HEK293 (cell line): ENCODE measurements around the gene TKT.

Source experiments
- CTCF ChIA-PET: fragments of 350-600 bp; formaldehyde crosslinking; extraction: SDS; loops from one replicate; lab custom pipeline; 2021; ENCODE audit warnings: antibody characterized with exemption; lab: Yijun Ruan, JAX
- POLR2A ChIA-PET: fragments of 300-600 bp; formaldehyde crosslinking; extraction: SDS; loops from one replicate; lab custom pipeline; 2020; ENCODE audit warnings: antibody characterized with exemption, inconsistent platforms; lab: Yijun Ruan, JAX
- H3K27ac ChIP-seq: fragments of 200-500 bp; sonication (Bioruptor generic); 2 replicates; pipeline ENCODE4 v1.5.1; 2014; ENCODE audit warnings: low read depth, low read length, control low read depth, inconsistent platforms; ENCODE audit errors: extremely low read depth
- H3K36me3 ChIP-seq, 2 experiments: fragments of 200-500 bp in 1 of 2; sonication (Bioruptor generic) in 1 of 2; 1 replicate in 1 of 2; 2 replicates in 1 of 2; pipeline ENCODE4 v1.5.1; 2014 to 2017; ENCODE audit warnings: inconsistent platforms in 2 of 2, low read length in 2 of 2; ENCODE audit not compliant: control insufficient read depth in 2 of 2, insufficient read depth in 1 of 2
- H3K4me1 ChIP-seq: fragments of 200-500 bp; sonication (Bioruptor generic); 2 replicates; pipeline ENCODE4 v1.5.1; 2014; ENCODE audit warnings: mild to moderate bottlenecking, low read length, inconsistent platforms; ENCODE audit not compliant: control insufficient read depth, insufficient read depth
- H3K4me3 ChIP-seq: 2 replicates; pipeline ENCODE4 v1.5.1; 2011; ENCODE audit warnings: low read depth, mild to moderate bottlenecking, control low read depth, low read length, moderate library complexity
- H3K9me3 ChIP-seq: fragments of 200-500 bp; sonication (Bioruptor generic); 2 replicates; pipeline ENCODE4 v1.5.1; 2014; ENCODE audit warnings: low read depth, low read length, inconsistent platforms; ENCODE audit not compliant: control insufficient read depth, insufficient read depth
- BCL6B ChIP-seq: fragments of 450-650 bp; formaldehyde crosslinking; IDR thresholded peaks from 2 replicates; pipeline ENCODE4 v1.5.1; 2017; ENCODE audit warnings: missing biosample characterization, missing genetic modification characterization
- KLF8 ChIP-seq: fragments of 450-650 bp; formaldehyde crosslinking; IDR thresholded peaks from 2 replicates; pipeline ENCODE4 v1.5.1; 2016; ENCODE audit warnings: missing biosample characterization, missing genetic modification characterization
- PATZ1 ChIP-seq: fragments of 450-650 bp; formaldehyde crosslinking; IDR thresholded peaks from 2 replicates; pipeline ENCODE4 v1.5.1; 2016; ENCODE audit warnings: missing biosample characterization, missing genetic modification characterization
- PRDM1 ChIP-seq: fragments of 450-650 bp; formaldehyde crosslinking; IDR thresholded peaks from 2 replicates; pipeline ENCODE4; 2016; ENCODE audit warnings: missing biosample characterization, missing genetic modification characterization
- ZNF426 ChIP-seq: fragments of 450-650 bp; formaldehyde crosslinking; IDR thresholded peaks from 2 replicates; pipeline ENCODE4 v1.5.1; 2017; ENCODE audit warnings: missing biosample characterization, missing genetic modification characterization, mild to moderate bottlenecking, inconsistent platforms, moderate library complexity
- ZNF48 ChIP-seq: fragments of 450-650 bp; formaldehyde crosslinking; IDR thresholded peaks from 2 replicates; pipeline ENCODE4 v1.5.1; 2016; ENCODE audit warnings: missing biosample characterization, missing genetic modification characterization
- ZNF521 ChIP-seq: fragments of 450-650 bp; formaldehyde crosslinking; IDR thresholded peaks from 2 replicates; pipeline ENCODE4 v1.5.1; 2017; ENCODE audit warnings: missing biosample characterization, mild to moderate bottlenecking, missing genetic modification characterization
- ZNF830 ChIP-seq: fragments of 450-650 bp; IDR thresholded peaks from 2 replicates; pipeline ENCODE4 v1.5.0; 2018; ENCODE audit warnings: missing biosample characterization, missing genetic modification characterization, low read depth, mild to moderate bottlenecking, moderate library complexity
- ZSCAN30 ChIP-seq: fragments of 450-650 bp; IDR thresholded peaks from 2 replicates; pipeline ENCODE4 v1.5.1; 2018; ENCODE audit warnings: missing biosample characterization, mild to moderate bottlenecking, missing genetic modification characterization, moderate library complexity
- TF ChIP-seq, protein P1 (sequence below): fragments of 450-650 bp; formaldehyde crosslinking; IDR thresholded peaks from 2 replicates; pipeline ENCODE4 v1.5.1; 2016; ENCODE audit warnings: missing biosample characterization, missing genetic modification characterization
- TF ChIP-seq, protein P2 (sequence below): fragments of 450-650 bp; formaldehyde crosslinking; conservative IDR thresholded peaks from 2 replicates; pipeline ENCODE4 v1.5.1; 2016; ENCODE audit warnings: low read depth, missing biosample characterization, missing genetic modification characterization
- TF ChIP-seq, protein P3 (sequence below): fragments of 450-650 bp; formaldehyde crosslinking; IDR thresholded peaks from 2 replicates; pipeline ENCODE4 v1.5.1; 2016; ENCODE audit warnings: missing biosample characterization, missing genetic modification characterization
- TF ChIP-seq, protein P4 (sequence below): fragments of 450-650 bp; formaldehyde crosslinking; IDR thresholded peaks from 2 replicates; pipeline ENCODE4 v1.5.1; 2016; ENCODE audit warnings: missing biosample characterization, missing genetic modification characterization

TKT gene

GRCh38 chr3:53230041-53230621 is 25.7 kb downstream of the TKT start:
- POLR2A ChIA-PET = no interaction called here
- Histone ChIP-seq H3K4me3 (no peak overlapping the region), H3K4me1 (no peaks in the 10 kb centered on the region), H3K27ac (no peak overlapping the region), H3K36me3 (peaks cover 0 to 98% of the 10 kb centered on the region in 2 experiments; a peak in 2 of 3 replicates), H3K9me3 (no peaks in the 10 kb centered on the region)
- TF ChIP-seq BCL6B (tag by site-specific recombination) = no peak
- TF ChIP-seq, protein P1, sequence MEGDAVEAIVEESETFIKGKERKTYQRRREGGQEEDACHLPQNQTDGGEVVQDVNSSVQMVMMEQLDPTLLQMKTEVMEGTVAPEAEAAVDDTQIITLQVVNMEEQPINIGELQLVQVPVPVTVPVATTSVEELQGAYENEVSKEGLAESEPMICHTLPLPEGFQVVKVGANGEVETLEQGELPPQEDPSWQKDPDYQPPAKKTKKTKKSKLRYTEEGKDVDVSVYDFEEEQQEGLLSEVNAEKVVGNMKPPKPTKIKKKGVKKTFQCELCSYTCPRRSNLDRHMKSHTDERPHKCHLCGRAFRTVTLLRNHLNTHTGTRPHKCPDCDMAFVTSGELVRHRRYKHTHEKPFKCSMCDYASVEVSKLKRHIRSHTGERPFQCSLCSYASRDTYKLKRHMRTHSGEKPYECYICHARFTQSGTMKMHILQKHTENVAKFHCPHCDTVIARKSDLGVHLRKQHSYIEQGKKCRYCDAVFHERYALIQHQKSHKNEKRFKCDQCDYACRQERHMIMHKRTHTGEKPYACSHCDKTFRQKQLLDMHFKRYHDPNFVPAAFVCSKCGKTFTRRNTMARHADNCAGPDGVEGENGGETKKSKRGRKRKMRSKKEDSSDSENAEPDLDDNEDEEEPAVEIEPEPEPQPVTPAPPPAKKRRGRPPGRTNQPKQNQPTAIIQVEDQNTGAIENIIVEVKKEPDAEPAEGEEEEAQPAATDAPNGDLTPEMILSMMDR (tag by site-specific recombination) = 0 out of 2 replicates have a peak, but pooled peaks have one; percentile 30
- no peak for TF ChIP-seq ZNF48 (tag by site-specific recombination)
- no peak for TF ChIP-seq ZNF830 (tag by site-specific recombination)
- TF ChIP-seq, protein P2, sequence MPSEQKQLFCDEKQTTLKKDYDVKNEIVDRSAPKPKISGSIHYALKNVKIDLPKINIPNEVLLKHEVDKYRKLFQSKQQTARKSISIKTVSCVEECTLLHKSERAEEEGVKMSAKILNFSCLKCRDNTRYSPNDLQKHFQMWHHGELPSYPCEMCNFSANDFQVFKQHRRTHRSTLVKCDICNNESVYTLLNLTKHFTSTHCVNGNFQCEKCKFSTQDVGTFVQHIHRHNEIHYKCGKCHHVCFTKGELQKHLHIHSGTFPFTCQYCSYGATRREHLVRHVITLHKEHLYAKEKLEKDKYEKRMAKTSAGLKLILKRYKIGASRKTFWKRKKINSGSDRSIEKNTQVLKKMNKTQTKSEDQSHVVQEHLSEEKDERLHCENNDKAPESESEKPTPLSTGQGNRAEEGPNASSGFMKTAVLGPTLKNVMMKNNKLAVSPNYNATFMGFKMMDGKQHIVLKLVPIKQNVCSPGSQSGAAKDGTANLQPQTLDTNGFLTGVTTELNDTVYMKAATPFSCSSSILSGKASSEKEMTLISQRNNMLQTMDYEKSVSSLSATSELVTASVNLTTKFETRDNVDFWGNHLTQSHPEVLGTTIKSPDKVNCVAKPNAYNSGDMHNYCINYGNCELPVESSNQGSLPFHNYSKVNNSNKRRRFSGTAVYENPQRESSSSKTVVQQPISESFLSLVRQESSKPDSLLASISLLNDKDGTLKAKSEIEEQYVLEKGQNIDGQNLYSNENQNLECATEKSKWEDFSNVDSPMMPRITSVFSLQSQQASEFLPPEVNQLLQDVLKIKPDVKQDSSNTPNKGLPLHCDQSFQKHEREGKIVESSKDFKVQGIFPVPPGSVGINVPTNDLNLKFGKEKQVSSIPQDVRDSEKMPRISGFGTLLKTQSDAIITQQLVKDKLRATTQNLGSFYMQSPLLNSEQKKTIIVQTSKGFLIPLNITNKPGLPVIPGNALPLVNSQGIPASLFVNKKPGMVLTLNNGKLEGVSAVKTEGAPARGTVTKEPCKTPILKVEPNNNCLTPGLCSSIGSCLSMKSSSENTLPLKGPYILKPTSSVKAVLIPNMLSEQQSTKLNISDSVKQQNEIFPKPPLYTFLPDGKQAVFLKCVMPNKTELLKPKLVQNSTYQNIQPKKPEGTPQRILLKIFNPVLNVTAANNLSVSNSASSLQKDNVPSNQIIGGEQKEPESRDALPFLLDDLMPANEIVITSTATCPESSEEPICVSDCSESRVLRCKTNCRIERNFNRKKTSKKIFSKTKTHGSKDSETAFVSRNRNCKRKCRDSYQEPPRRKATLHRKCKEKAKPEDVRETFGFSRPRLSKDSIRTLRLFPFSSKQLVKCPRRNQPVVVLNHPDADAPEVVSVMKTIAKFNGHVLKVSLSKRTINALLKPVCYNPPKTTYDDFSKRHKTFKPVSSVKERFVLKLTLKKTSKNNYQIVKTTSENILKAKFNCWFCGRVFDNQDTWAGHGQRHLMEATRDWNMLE (tag by site-specific recombination) = no peak
- CTCF ChIA-PET = interaction anchor here (1.7 kb wide), 1 partner anchor 10 kb away, joined by 3 read pairs; no protein-coding TSS in a partner anchor

DNA sequence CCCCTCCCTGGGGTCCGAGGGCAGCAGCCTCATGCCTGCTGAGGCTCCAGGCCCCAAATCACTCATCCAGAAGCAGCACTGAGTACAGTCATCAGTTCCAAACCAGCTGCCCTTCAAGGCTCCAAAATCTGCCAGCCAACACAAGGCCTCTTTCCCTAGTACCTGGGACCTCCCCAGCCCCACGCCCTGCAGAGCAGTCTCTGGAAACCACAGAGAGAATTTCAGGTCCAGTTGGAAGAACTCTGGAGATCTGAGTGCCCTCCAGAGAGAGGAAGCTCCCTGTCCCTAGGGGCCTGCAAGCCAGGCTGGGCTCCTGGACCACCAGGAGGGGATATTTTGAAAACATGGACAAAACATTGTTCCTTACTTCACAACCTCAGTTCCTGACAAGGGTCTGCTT is 26.2 kb downstream of the TKT start:
- Histone ChIP-seq H3K4me3 (no peak overlapping the region), H3K36me3 (peaks cover 0 to 100% of the 10 kb centered on the region in 2 experiments; a peak in 2 of 3 replicates), H3K9me3 (no peaks in the 10 kb centered on the region), H3K27ac (no peak overlapping the region), H3K4me1 (no peaks in the 10 kb centered on the region)
- ChIA-PET CTCF (no interaction called here), POLR2A (no interaction called here)
- no peak for TF ChIP-seq ZNF426 (tag by site-specific recombination)
- TF ChIP-seq KLF8 (tag by site-specific recombination) = no peak
- TF ChIP-seq, protein P3, sequence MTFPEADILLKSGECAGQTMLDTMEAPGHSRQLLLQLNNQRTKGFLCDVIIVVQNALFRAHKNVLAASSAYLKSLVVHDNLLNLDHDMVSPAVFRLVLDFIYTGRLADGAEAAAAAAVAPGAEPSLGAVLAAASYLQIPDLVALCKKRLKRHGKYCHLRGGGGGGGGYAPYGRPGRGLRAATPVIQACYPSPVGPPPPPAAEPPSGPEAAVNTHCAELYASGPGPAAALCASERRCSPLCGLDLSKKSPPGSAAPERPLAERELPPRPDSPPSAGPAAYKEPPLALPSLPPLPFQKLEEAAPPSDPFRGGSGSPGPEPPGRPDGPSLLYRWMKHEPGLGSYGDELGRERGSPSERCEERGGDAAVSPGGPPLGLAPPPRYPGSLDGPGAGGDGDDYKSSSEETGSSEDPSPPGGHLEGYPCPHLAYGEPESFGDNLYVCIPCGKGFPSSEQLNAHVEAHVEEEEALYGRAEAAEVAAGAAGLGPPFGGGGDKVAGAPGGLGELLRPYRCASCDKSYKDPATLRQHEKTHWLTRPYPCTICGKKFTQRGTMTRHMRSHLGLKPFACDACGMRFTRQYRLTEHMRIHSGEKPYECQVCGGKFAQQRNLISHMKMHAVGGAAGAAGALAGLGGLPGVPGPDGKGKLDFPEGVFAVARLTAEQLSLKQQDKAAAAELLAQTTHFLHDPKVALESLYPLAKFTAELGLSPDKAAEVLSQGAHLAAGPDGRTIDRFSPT = no peak
- TF ChIP-seq ZSCAN30 (tag by site-specific recombination) = no peak
- TF ChIP-seq ZNF521 = no peak
- no peak for TF ChIP-seq PATZ1
- TF ChIP-seq, protein P4, sequence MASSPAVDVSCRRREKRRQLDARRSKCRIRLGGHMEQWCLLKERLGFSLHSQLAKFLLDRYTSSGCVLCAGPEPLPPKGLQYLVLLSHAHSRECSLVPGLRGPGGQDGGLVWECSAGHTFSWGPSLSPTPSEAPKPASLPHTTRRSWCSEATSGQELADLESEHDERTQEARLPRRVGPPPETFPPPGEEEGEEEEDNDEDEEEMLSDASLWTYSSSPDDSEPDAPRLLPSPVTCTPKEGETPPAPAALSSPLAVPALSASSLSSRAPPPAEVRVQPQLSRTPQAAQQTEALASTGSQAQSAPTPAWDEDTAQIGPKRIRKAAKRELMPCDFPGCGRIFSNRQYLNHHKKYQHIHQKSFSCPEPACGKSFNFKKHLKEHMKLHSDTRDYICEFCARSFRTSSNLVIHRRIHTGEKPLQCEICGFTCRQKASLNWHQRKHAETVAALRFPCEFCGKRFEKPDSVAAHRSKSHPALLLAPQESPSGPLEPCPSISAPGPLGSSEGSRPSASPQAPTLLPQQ (tag by site-specific recombination) = no peak
- TF ChIP-seq, protein P2 (tag by site-specific recombination) = no peak
- no peak for TF ChIP-seq PRDM1 (tag by site-specific recombination)
